Breast epithelium (tissue), 3 donors: ENCODE measurements around the gene BCAT1.

ENCODE experiments used
- POLR2AphosphoS5 ChIP-seq, 3 donors: sonication (generic); formaldehyde crosslinking; IDR thresholded peaks; one replicate each; pipeline ENCODE4 v1.6.1; 2017; ENCODE audit warnings: antibody characterized with exemption in 3 of 3
- TF ChIP-seq, protein P1 (sequence below), 3 donors: fragments of 450-650 bp; IDR thresholded peaks; one replicate each; pipeline ENCODE4 v1.5.1; 2016 to 2017; ENCODE audit warnings: antibody characterized with exemption in 3 of 3, mild to moderate bottlenecking in 3 of 3, moderate library complexity in 3 of 3

DNA sequence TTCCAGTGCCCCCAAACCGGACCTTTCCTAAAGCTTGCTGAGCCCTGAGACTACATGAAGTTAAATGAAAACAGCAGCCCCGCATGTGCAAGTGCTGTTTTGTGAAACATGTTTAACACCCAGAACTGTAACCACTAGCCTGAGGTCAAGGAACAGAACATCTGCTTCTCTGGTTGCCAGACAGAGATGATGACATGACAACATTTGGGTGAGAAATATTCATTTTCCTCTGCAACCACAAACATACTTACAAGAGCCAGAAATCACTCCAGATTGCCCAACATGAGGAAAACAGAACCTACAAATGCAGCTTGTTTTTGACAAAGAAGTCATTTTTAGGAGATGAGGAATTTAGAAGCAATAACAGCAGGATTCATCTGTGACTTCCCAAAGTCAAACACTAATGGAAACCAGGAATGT lies 110.4 kb downstream of the BCAT1 start:
- TF ChIP-seq, protein P1, sequence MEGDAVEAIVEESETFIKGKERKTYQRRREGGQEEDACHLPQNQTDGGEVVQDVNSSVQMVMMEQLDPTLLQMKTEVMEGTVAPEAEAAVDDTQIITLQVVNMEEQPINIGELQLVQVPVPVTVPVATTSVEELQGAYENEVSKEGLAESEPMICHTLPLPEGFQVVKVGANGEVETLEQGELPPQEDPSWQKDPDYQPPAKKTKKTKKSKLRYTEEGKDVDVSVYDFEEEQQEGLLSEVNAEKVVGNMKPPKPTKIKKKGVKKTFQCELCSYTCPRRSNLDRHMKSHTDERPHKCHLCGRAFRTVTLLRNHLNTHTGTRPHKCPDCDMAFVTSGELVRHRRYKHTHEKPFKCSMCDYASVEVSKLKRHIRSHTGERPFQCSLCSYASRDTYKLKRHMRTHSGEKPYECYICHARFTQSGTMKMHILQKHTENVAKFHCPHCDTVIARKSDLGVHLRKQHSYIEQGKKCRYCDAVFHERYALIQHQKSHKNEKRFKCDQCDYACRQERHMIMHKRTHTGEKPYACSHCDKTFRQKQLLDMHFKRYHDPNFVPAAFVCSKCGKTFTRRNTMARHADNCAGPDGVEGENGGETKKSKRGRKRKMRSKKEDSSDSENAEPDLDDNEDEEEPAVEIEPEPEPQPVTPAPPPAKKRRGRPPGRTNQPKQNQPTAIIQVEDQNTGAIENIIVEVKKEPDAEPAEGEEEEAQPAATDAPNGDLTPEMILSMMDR (IDR thresholded peaks at IDR 0.05), result no peak
- TF ChIP-seq POLR2AphosphoS5 (IDR thresholded peaks at IDR 0.05), result peak; percentile 42 to 85 (median 64)
